Measurements from ENCODE around the gene FYB1.

FYB1 gene

GRCh38 chr5:39226100-39226451, 6.7 kb upstream of the FYB1 start:
- Histone ChIP-seq H3K4me3 (replicated peaks; ENCODE audit: insufficient read depth, low read length) (no peak overlapping the region), H3K27ac (replicated peaks) (peak overlapping the region; percentile 15), H3K27me3 (ENCODE audit: insufficient read depth, poor library complexity, severe bottlenecking) (no peaks in the 10 kb centered on the region)
- TF ChIP-seq CTCF (IDR thresholded peaks at IDR 0.05; ENCODE audit: insufficient read depth, low read length) (no peak), GABPA (IDR thresholded peaks at IDR 0.05; ENCODE audit: low read depth) (no peak), SPI1 (IDR thresholded peaks at IDR 0.05; ENCODE audit: borderline replicate concordance, low read depth) (no peak), POLR2AphosphoS5 (IDR thresholded peaks at IDR 0.05; ENCODE audit: low read depth) (no peak), REST (IDR thresholded peaks at IDR 0.05; ENCODE audit: insufficient replicate concordance, low read depth) (no peak)
- no peak for DNase-seq (ENCODE audit: low read depth in 1 of 2, low spot score in 1 of 2)

GRCh38 chr5:39225405-39226099, 6.2 kb upstream of the FYB1 start:
- Histone ChIP-seq H3K27me3 (ENCODE audit: insufficient read depth, poor library complexity, severe bottlenecking) (no peaks in the 10 kb centered on the region), H3K4me3 (replicated peaks; ENCODE audit: insufficient read depth, low read length) (no peak overlapping the region), H3K27ac (replicated peaks) (peak overlapping the region; percentile 15)
- TF ChIP-seq SPI1 (IDR thresholded peaks at IDR 0.05; ENCODE audit: borderline replicate concordance, low read depth) (no peak), CTCF (IDR thresholded peaks at IDR 0.05; ENCODE audit: insufficient read depth, low read length) (no peak), REST (IDR thresholded peaks at IDR 0.05; ENCODE audit: insufficient replicate concordance, low read depth) (no peak), GABPA (IDR thresholded peaks at IDR 0.05; ENCODE audit: low read depth) (no peak), POLR2AphosphoS5 (IDR thresholded peaks at IDR 0.05; ENCODE audit: low read depth) (no peak)
- peak in 1 of 2 experiments; percentile 41 for DNase-seq (ENCODE audit: low read depth in 1 of 2, low spot score in 1 of 2)

- Histone ChIP-seq H3K27ac (replicated peaks) (peak overlapping the region; percentile 68), H3K4me3 (replicated peaks; ENCODE audit: insufficient read depth, low read length) (no peak overlapping the region), H3K27me3 (ENCODE audit: insufficient read depth, poor library complexity, severe bottlenecking) (no peaks in the 10 kb centered on the region)
- TF ChIP-seq CTCF (IDR thresholded peaks at IDR 0.05; ENCODE audit: insufficient read depth, low read length) (no peak), SPI1 (IDR thresholded peaks at IDR 0.05; ENCODE audit: borderline replicate concordance, low read depth) (peak; percentile 57; the same call in 1 of the 2 replicates)
- DNase-seq (ENCODE audit: low read depth in 1 of 2, low spot score in 1 of 2), result peak; percentile 55 to 75
These were observed 4.9 kb upstream of the FYB1 start for GRCh38 chr5:39224196-39224761.

Measured in HL-60 (cell line).